HEK293 (cell line): ENCODE measurements around the gene TCOF1.

Source experiments
- CTCF ChIA-PET: fragments of 350-600 bp; formaldehyde crosslinking; extraction: SDS; loops from one replicate; lab custom pipeline; 2021; ENCODE audit warnings: antibody characterized with exemption; lab: Yijun Ruan, JAX
- POLR2A ChIA-PET: fragments of 300-600 bp; formaldehyde crosslinking; extraction: SDS; loops from one replicate; lab custom pipeline; 2020; ENCODE audit warnings: antibody characterized with exemption, inconsistent platforms; lab: Yijun Ruan, JAX
- H3K27ac ChIP-seq: fragments of 200-500 bp; sonication (Bioruptor generic); 2 replicates; pipeline ENCODE4 v1.5.1; 2014; ENCODE audit warnings: low read depth, low read length, control low read depth, inconsistent platforms; ENCODE audit errors: extremely low read depth
- H3K36me3 ChIP-seq, 2 experiments: fragments of 200-500 bp in 1 of 2; sonication (Bioruptor generic) in 1 of 2; 1 replicate in 1 of 2; 2 replicates in 1 of 2; pipeline ENCODE4 v1.5.1; 2014 to 2017; ENCODE audit warnings: inconsistent platforms in 2 of 2, low read length in 2 of 2; ENCODE audit not compliant: control insufficient read depth in 2 of 2, insufficient read depth in 1 of 2
- H3K4me1 ChIP-seq: fragments of 200-500 bp; sonication (Bioruptor generic); 2 replicates; pipeline ENCODE4 v1.5.1; 2014; ENCODE audit warnings: mild to moderate bottlenecking, low read length, inconsistent platforms; ENCODE audit not compliant: control insufficient read depth, insufficient read depth
- H3K4me3 ChIP-seq: 2 replicates; pipeline ENCODE4 v1.5.1; 2011; ENCODE audit warnings: low read depth, mild to moderate bottlenecking, control low read depth, low read length, moderate library complexity
- H3K9me3 ChIP-seq: fragments of 200-500 bp; sonication (Bioruptor generic); 2 replicates; pipeline ENCODE4 v1.5.1; 2014; ENCODE audit warnings: low read depth, low read length, inconsistent platforms; ENCODE audit not compliant: control insufficient read depth, insufficient read depth
- SCRT1 ChIP-seq: fragments of 450-650 bp; formaldehyde crosslinking; IDR thresholded peaks from 2 replicates; pipeline ENCODE4 v1.5.1; 2016; ENCODE audit warnings: missing biosample characterization, missing genetic modification characterization, borderline replicate concordance
- SCRT2 ChIP-seq: fragments of 450-650 bp; formaldehyde crosslinking; IDR thresholded peaks from 2 replicates; pipeline ENCODE4 v1.5.1; 2016; ENCODE audit warnings: missing biosample characterization, missing genetic modification characterization
- ZBTB1 ChIP-seq: fragments of 450-650 bp; formaldehyde crosslinking; IDR thresholded peaks from 2 replicates; pipeline ENCODE4 v1.5.1; 2016; ENCODE audit warnings: missing biosample characterization, missing genetic modification characterization
- ZBTB17 ChIP-seq: fragments of 450-650 bp; formaldehyde crosslinking; IDR thresholded peaks from 2 replicates; pipeline ENCODE4 v1.5.1; 2016; ENCODE audit warnings: missing biosample characterization, missing genetic modification characterization
- ZNF174 ChIP-seq: fragments of 450-650 bp; formaldehyde crosslinking; IDR thresholded peaks from 2 replicates; pipeline ENCODE4 v1.5.0; 2017; ENCODE audit warnings: missing biosample characterization, mild to moderate bottlenecking, missing genetic modification characterization
- ZNF2 ChIP-seq: fragments of 450-650 bp; formaldehyde crosslinking; IDR thresholded peaks from 2 replicates; pipeline ENCODE4 v1.5.1; 2016; ENCODE audit warnings: missing biosample characterization, missing genetic modification characterization
- ZNF248 ChIP-seq: fragments of 450-650 bp; formaldehyde crosslinking; IDR thresholded peaks from 2 replicates; pipeline ENCODE4 v1.5.1; 2017; ENCODE audit warnings: missing biosample characterization, missing genetic modification characterization
- ZNF302 ChIP-seq: fragments of 450-650 bp; formaldehyde crosslinking; IDR thresholded peaks from 2 replicates; pipeline ENCODE4 v1.5.1; 2016; ENCODE audit warnings: missing biosample characterization, missing genetic modification characterization, low read depth
- ZNF394 ChIP-seq: fragments of 450-650 bp; formaldehyde crosslinking; IDR thresholded peaks from 2 replicates; pipeline ENCODE4 v1.5.1; 2016; ENCODE audit warnings: missing biosample characterization, missing genetic modification characterization, mild to moderate bottlenecking, moderate library complexity, borderline replicate concordance
- ZNF529 ChIP-seq: fragments of 450-650 bp; formaldehyde crosslinking; IDR thresholded peaks from 2 replicates; pipeline ENCODE4 v1.5.1; 2017; ENCODE audit warnings: missing genetic modification characterization, missing biosample characterization; ENCODE audit not compliant: insufficient replicate concordance
- ZNF549 ChIP-seq: fragments of 450-650 bp; IDR thresholded peaks from 2 replicates; pipeline ENCODE4 v1.5.1; 2018; ENCODE audit warnings: missing biosample characterization, missing genetic modification characterization, mild to moderate bottlenecking, inconsistent platforms, moderate library complexity
- ZNF561 ChIP-seq: fragments of 450-650 bp; IDR thresholded peaks from 2 replicates; pipeline ENCODE4 v1.5.1; 2018; ENCODE audit warnings: missing biosample characterization, missing genetic modification characterization, borderline replicate concordance
- ZNF600 ChIP-seq: fragments of 450-650 bp; formaldehyde crosslinking; IDR thresholded peaks from 2 replicates; pipeline ENCODE4 v1.5.1; 2016; ENCODE audit warnings: missing biosample characterization, missing genetic modification characterization
- ZNF610 ChIP-seq: fragments of 450-650 bp; formaldehyde crosslinking; IDR thresholded peaks from 2 replicates; pipeline ENCODE4 v1.5.1; 2016; ENCODE audit warnings: missing biosample characterization, missing genetic modification characterization, borderline replicate concordance
- ZNF677 ChIP-seq: fragments of 450-650 bp; IDR thresholded peaks from 2 replicates; pipeline ENCODE4 v1.5.0; 2018; ENCODE audit warnings: missing biosample characterization, mild to moderate bottlenecking, missing genetic modification characterization, moderate library complexity
- ZNF747 ChIP-seq: fragments of 450-650 bp; formaldehyde crosslinking; IDR thresholded peaks from 2 replicates; pipeline ENCODE4 v1.5.1; 2016; ENCODE audit warnings: missing biosample characterization, missing genetic modification characterization
- ZNF776 ChIP-seq: fragments of 450-650 bp; formaldehyde crosslinking; IDR thresholded peaks from 2 replicates; pipeline ENCODE4 v1.5.0; 2017; ENCODE audit warnings: missing biosample characterization, missing genetic modification characterization, borderline replicate concordance
- ZNF777 ChIP-seq: fragments of 450-650 bp; formaldehyde crosslinking; IDR thresholded peaks from 2 replicates; pipeline ENCODE4 v1.5.1; 2017; ENCODE audit warnings: missing biosample characterization, missing genetic modification characterization, borderline replicate concordance
- TF ChIP-seq, protein P1 (sequence below): fragments of 450-650 bp; formaldehyde crosslinking; IDR thresholded peaks from 2 replicates; pipeline ENCODE4 v1.5.1; 2016; ENCODE audit warnings: missing biosample characterization, missing genetic modification characterization
- TF ChIP-seq, protein P2 (sequence below): fragments of 450-650 bp; formaldehyde crosslinking; IDR thresholded peaks from 2 replicates; pipeline ENCODE4 v1.5.1; 2016; ENCODE audit warnings: missing biosample characterization, missing genetic modification characterization
- TF ChIP-seq, protein P3 (sequence below): fragments of 450-650 bp; formaldehyde crosslinking; IDR thresholded peaks from 2 replicates; pipeline ENCODE4 v1.5.1; 2016; ENCODE audit warnings: missing biosample characterization, missing genetic modification characterization

Gene TCOF1

DNA sequence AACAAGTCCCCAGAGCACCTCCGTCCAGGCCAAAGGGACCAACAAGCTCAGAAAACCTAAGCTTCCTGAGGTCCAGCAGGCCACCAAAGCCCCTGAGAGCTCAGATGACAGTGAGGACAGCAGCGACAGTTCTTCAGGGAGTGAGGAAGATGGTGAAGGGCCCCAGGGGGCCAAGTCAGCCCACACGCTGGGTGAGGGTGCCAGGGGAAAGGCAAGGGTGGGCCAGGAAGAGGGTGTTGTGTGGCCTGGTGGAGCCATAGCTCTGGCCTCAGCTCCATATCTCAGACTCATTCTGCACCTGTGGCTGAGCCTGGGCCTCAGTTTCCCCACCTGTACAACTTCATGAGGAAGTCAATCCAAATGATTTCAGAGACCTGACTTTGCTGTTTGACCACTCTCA is 34.5 kb downstream of the TCOF1 start:
- TF ChIP-seq ZNF302 (tag by site-specific recombination) (no peak), ZNF174 (no peak), SCRT1 (tag by site-specific recombination) (no peak), ZNF248 (tag by site-specific recombination) (no peak), ZNF2 (tag by site-specific recombination) (no peak), ZBTB17 (no peak), ZNF677 (tag by site-specific recombination) (no peak), SCRT2 (peak; percentile 31; the same call in 1 of the 2 replicates), ZNF529 (tag by site-specific recombination) (no peak)
- Histone ChIP-seq H3K4me3 (no peak overlapping the region), H3K36me3 (peaks cover 31 to 96% of the 10 kb centered on the region in 2 experiments), H3K27ac (no peak overlapping the region), H3K9me3 (no peaks in the 10 kb centered on the region), H3K4me1 (no peaks in the 10 kb centered on the region)
- ChIA-PET CTCF (interaction anchor here (0.5 kb wide), 1 partner anchor 28 kb away, joined by 3 read pairs; no protein-coding TSS in a partner anchor), POLR2A (no interaction called here)

DNA sequence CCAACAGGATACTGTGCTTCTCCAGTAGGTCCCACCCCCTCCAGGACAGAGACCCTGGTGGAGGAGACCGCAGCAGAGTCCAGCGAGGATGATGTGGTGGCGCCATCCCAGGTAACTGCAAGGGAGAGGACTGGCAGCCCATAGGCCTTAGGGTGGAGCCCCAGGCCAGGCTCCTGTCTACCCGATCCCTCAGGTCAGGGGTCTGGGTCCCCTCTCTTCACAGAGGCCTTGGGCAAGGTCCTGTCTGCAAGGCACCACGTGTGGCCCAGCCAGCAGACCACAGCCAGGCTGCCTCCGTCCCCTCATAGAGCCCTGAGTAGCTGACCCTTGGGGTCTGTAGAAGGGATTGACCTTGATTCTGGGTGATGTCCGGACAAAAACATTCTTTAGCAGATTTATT is 35.2 kb downstream of the TCOF1 start:
- TF ChIP-seq ZNF610 (no peak), ZNF777 (tag by site-specific recombination) (no peak), ZNF529 (tag by site-specific recombination) (no peak), ZNF600 (tag by site-specific recombination) (no peak)
- TF ChIP-seq, protein P1, sequence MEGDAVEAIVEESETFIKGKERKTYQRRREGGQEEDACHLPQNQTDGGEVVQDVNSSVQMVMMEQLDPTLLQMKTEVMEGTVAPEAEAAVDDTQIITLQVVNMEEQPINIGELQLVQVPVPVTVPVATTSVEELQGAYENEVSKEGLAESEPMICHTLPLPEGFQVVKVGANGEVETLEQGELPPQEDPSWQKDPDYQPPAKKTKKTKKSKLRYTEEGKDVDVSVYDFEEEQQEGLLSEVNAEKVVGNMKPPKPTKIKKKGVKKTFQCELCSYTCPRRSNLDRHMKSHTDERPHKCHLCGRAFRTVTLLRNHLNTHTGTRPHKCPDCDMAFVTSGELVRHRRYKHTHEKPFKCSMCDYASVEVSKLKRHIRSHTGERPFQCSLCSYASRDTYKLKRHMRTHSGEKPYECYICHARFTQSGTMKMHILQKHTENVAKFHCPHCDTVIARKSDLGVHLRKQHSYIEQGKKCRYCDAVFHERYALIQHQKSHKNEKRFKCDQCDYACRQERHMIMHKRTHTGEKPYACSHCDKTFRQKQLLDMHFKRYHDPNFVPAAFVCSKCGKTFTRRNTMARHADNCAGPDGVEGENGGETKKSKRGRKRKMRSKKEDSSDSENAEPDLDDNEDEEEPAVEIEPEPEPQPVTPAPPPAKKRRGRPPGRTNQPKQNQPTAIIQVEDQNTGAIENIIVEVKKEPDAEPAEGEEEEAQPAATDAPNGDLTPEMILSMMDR (tag by site-specific recombination) = no peak
- Histone ChIP-seq H3K4me1 (no peaks in the 10 kb centered on the region), H3K9me3 (no peaks in the 10 kb centered on the region), H3K27ac (no peak overlapping the region), H3K4me3 (no peak overlapping the region), H3K36me3 (peaks cover 33 to 96% of the 10 kb centered on the region in 2 experiments)
- CTCF ChIA-PET = no interaction called here
- POLR2A ChIA-PET = no interaction called here

DNA sequence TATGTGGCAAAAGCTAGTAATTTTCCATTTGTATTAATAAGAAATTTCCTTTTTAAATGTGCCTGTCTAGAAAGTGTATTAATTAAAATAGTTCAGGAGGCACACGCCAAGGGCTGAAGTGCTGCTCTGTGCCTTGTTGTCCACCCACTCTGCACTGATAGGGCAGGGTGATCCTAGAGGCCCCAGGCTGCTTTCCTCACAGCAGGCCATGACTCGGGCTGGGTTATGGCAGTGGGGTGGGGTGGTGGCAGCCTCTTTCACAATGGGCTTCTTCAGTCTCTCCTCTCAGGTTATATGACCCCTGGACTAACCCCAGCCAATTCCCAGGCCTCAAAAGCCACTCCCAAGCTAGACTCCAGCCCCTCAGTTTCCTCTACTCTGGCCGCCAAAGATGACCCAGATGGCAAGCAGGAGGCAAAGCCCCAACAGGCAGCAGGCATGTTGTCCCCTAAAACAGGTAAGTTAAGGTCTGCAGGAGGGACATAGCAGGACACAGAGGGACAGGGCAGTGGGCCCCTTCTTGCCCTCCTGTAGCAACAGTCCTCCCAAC is 35.7 kb downstream of the TCOF1 start:
- H3K36me3 ChIP-seq = peaks cover 33 to 96% of the 10 kb centered on the region in 2 experiments
- POLR2A ChIA-PET = no interaction called here
- H3K9me3 ChIP-seq = no peaks in the 10 kb centered on the region
- CTCF ChIA-PET = no interaction called here
- H3K4me3 ChIP-seq = no peak overlapping the region
- no peaks in the 10 kb centered on the region for H3K4me1 ChIP-seq
- TF ChIP-seq ZNF549 (tag by site-specific recombination) (no peak), ZNF776 (tag by site-specific recombination) (no peak), ZBTB1 (tag by site-specific recombination) (no peak), ZNF747 (tag by site-specific recombination) (no peak), ZNF394 (tag by site-specific recombination) (no peak), ZNF561 (tag by site-specific recombination) (no peak)
- TF ChIP-seq, protein P2, sequence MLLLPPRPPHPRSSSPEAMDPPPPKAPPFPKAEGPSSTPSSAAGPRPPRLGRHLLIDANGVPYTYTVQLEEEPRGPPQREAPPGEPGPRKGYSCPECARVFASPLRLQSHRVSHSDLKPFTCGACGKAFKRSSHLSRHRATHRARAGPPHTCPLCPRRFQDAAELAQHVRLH = no peak
- TF ChIP-seq, protein P3, sequence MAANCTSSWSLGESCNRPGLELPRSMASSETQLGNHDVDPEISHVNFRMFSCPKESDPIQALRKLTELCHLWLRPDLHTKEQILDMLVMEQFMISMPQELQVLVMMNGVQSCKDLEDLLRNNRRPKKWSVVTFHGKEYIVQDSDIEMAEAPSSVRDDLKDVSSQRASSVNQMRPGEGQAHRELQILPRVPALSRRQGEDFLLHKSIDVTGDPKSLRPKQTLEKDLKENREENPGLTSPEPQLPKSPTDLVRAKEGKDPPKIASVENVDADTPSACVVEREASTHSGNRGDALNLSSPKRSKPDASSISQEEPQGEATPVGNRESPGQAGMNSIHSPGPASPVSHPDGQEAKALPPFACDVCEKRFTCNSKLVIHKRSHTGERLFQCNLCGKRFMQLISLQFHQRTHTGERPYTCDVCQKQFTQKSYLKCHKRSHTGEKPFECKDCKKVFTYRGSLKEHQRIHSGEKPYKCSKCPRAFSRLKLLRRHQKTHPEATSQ (tag by site-specific recombination) = no peak
- H3K27ac ChIP-seq = no peak overlapping the region
